ENCODE results near the gene OSCP1. TPM values are rescaled to one million over a fixed set of nuclear protein-coding genes. Genes with fewer than 3 reads are reported as not detected.

Gene OSCP1
- total and polyA plus RNA-seq, 2 experiments from 2014 or later: 2.2 to 2.6 TPM

GRCh38 chr1:36421649-36422048 is 28.6 kb downstream of the OSCP1 start:
- TF ChIP-seq NANOG (IDR thresholded peaks at IDR 0.05; ENCODE audit: borderline replicate concordance) (no peak), ETS1 (IDR thresholded peaks at IDR 0.05) (no peak), POLR2AphosphoS5 (IDR thresholded peaks at IDR 0.05; ENCODE audit: low read depth) (no peak), STAT1 (IDR thresholded peaks at IDR 0.05; ENCODE audit: unreplicated experiment) (no peak), CTCF (conservative IDR thresholded peaks at IDR 0.05; ENCODE audit: low read depth in 2 of 2) (no peak), EZH2 (IDR thresholded peaks at IDR 0.05; ENCODE audit: low read depth, unreplicated experiment) (no peak), ZNF331 (CRISPR knock-in tag; IDR thresholded peaks at IDR 0.05; ENCODE audit: low read depth) (no peak), ZNF462 (CRISPR knock-in tag; IDR thresholded peaks at IDR 0.05) (no peak), EZH2phosphoT487 (IDR thresholded peaks at IDR 0.05; ENCODE audit: unreplicated experiment) (no peak), CREB1 (CRISPR knock-in tag; IDR thresholded peaks at IDR 0.05; ENCODE audit: low read depth) (no peak), ZNF114 (CRISPR knock-in tag; IDR thresholded peaks at IDR 0.05) (no peak), JUNB (IDR thresholded peaks at IDR 0.05; ENCODE audit: unreplicated experiment) (no peak), REST (IDR thresholded peaks at IDR 0.05; ENCODE audit: unreplicated experiment) (no peak)
- Histone ChIP-seq H3K27me3 (ENCODE audit: insufficient read depth) (no peaks in the 10 kb centered on the region), H3K36me3 (ENCODE audit: insufficient read depth) (no peaks in the 10 kb centered on the region), H3K4me3 (no peak overlapping the region), H3K79me2 (replicated peaks; ENCODE audit: insufficient read depth) (no peaks in the 10 kb centered on the region), H3K9me2 (ENCODE audit: insufficient read depth) (no peaks in the 10 kb centered on the region), H3K27ac (ENCODE audit: low read depth) (no peak overlapping the region), H4K20me1 (replicated peaks; ENCODE audit: insufficient read depth) (no peaks in the 10 kb centered on the region), H3K4me1 (ENCODE audit: insufficient read depth) (no peaks in the 10 kb centered on the region), H3K4me2 (no peak overlapping the region), H3F3A (replicated peaks; ENCODE audit: low read depth) (no peaks in the 10 kb centered on the region), H2AFZ (0 out of 2 replicates have a peak overlapping the region, but pooled peaks have one; percentile 6)
- no peak for ATAC-seq
- Mint-ChIP-seq H3K27ac (no peak overlapping the region; the same call in 1 of the 2 replicates), H3K9me3 (no peaks in the 10 kb centered on the region), H3K4me3 (no peak overlapping the region), H3K36me3 (ENCODE audit: low read depth) (no peaks in the 10 kb centered on the region), H3K27me3 (ENCODE audit: insufficient read depth, low read depth, poor library complexity) (peaks cover 7% of the 10 kb centered on the region), H3K4me1 (peaks cover 11% of the 10 kb centered on the region)
- DNase-seq (ENCODE audit: low spot score): no peak
